GM12878 (cell line): ENCODE data around the gene ATG4B. TPM values are rescaled to one million over a fixed set of nuclear protein-coding genes. Genes with fewer than 3 reads are reported as not detected.

Experiments
- ATAC-seq: fragments of 200-7000 bp; cut with Tn5 transposase; 3 replicates; pipeline ENCODE4 v1.9.1; 2020; ENCODE audit warnings: mild to moderate bottlenecking, moderate library complexity
- BruUV-seq: library from RNA; stranded (reverse); fragments of 400-500 nt; replicated peaks from 2 replicates; lab custom pipeline; 2021; lab: Mats Ljungman, UMichigan
- CTCF ChIA-PET: fragments of 300-600 bp; sonication (Branson Sonifier 250); formaldehyde crosslinking; extraction: SDS; loops from one replicate; lab custom pipeline; 2021; ENCODE audit warnings: inconsistent platforms; lab: Yijun Ruan, JAX
- POLR2A ChIA-PET: fragments of 350-600 bp; formaldehyde crosslinking; extraction: SDS; loops from one replicate; lab custom pipeline; 2021; ENCODE audit warnings: inconsistent platforms; lab: Charles Lee
- RAD21 ChIA-PET: fragments of 300-600 bp; sonication (Branson Sonifier 250); formaldehyde crosslinking; loops from one replicate; lab custom pipeline; 2023; ENCODE audit warnings: antibody characterized with exemption; ENCODE audit not compliant: unreplicated experiment; lab: Charles Lee
- SMC1A ChIA-PET: fragments of 300-600 bp; sonication (Branson Sonifier 250); formaldehyde crosslinking; loops from one replicate; lab custom pipeline; 2023; ENCODE audit not compliant: unreplicated experiment, uncharacterized antibody; lab: Charles Lee
- DNase-seq: peaks from one replicate; pipeline ENCODE4 v3.0.0-alpha.2; 2011; ENCODE audit warnings: low read depth, low spot score
- FAIRE-seq: peaks from 3 replicates; lab custom pipeline; 2011; peaks lifted over from hg19 to GRCh38; lab: Jason Lieb, UNC
- H2AFZ ChIP-seq: 2 replicates; pipeline ENCODE4 v1.6.0; 2011; ENCODE audit warnings: low read depth, low read length, control low read depth; ENCODE audit not compliant: control insufficient read depth
- H3K27ac ChIP-seq: 2 replicates; pipeline ENCODE4 v1.5.1; 2011; ENCODE audit warnings: control low read depth; ENCODE audit not compliant: control insufficient read depth, insufficient read depth
- H3K27me3 ChIP-seq, 2 experiments: replicated peaks in 1 of 2; 2 replicates each; pipeline versions ENCODE4 v1.6.0 to v1.6.1; 2011; ENCODE audit warnings: low read length in 1 of 2; ENCODE audit not compliant: control insufficient read depth in 2 of 2, insufficient read depth in 2 of 2
- H3K36me3 ChIP-seq, 2 experiments: 2 replicates each; pipeline ENCODE4 v1.5.1; 2011; ENCODE audit warnings: low read length in 1 of 2; ENCODE audit not compliant: control insufficient read depth in 2 of 2, insufficient read depth in 2 of 2
- H3K4me1 ChIP-seq: 2 replicates; pipeline ENCODE4 v1.6.1; 2011; ENCODE audit warnings: mild to moderate bottlenecking, low read length, moderate library complexity, mixed read lengths; ENCODE audit not compliant: control insufficient read depth, insufficient read depth
- H3K4me2 ChIP-seq: 2 replicates; pipeline ENCODE4 v1.6.0; 2011; ENCODE audit warnings: control low read depth; ENCODE audit not compliant: control insufficient read depth, insufficient read depth
- H3K4me3 ChIP-seq: fragments of 200-600 bp; sonication (generic); 2 replicates; pipeline ENCODE4 v1.5.1; 2016
- H3K79me2 ChIP-seq: 2 replicates; pipeline ENCODE4 v1.6.0; 2011; ENCODE audit warnings: low read length; ENCODE audit not compliant: control insufficient read depth, insufficient read depth
- H3K9ac ChIP-seq: 2 replicates; pipeline ENCODE4 v1.8.0; 2011; ENCODE audit warnings: low read length, control low read depth, mixed read lengths; ENCODE audit not compliant: control insufficient read depth, insufficient read depth
- H3K9me3 ChIP-seq: replicated peaks from 3 replicates; pipeline ENCODE4 v1.5.1; 2011; ENCODE audit warnings: mild to moderate bottlenecking, low read length; ENCODE audit not compliant: control insufficient read depth, insufficient read depth
- H4K20me1 ChIP-seq: 2 replicates; pipeline ENCODE4 v1.6.0; 2011; ENCODE audit not compliant: control insufficient read depth, insufficient read depth
- ATF3 ChIP-seq: IDR thresholded peaks from 2 replicates; pipeline ENCODE4 v1.6.1; 2011; ENCODE audit warnings: low read depth, mild to moderate bottlenecking, low read length, moderate library complexity, borderline replicate concordance; ENCODE audit errors: extremely low read depth
- CEBPB ChIP-seq, 2 experiments: fragments of 150-350 bp in 1 of 2; IDR thresholded peaks; 2 replicates each; pipeline ENCODE4 v1.6.1; 2012 to 2014; ENCODE audit warnings: low read depth in 2 of 2, low read length in 2 of 2, borderline replicate concordance in 1 of 2, inconsistent platforms in 1 of 2
- CHD2 ChIP-seq: IDR thresholded peaks from 2 replicates; pipeline ENCODE4 v1.6.1; 2011; ENCODE audit warnings: low read depth, low read length, improper control_type of control experiment, borderline replicate concordance
- DPF2 ChIP-seq: fragments of 450-650 bp; IDR thresholded peaks from 2 replicates; pipeline ENCODE4 v1.6.1; 2017; ENCODE audit warnings: mild to moderate bottlenecking
- ETV6 ChIP-seq, 2 experiments: fragments of 450-650 bp in 1 of 2; IDR thresholded peaks in 1 of 2; conservative IDR thresholded peaks in 1 of 2; 2 replicates each; pipeline ENCODE4 v1.6.1; 2014; ENCODE audit warnings: antibody characterized with exemption in 1 of 2, borderline replicate concordance in 1 of 2, low read depth in 1 of 2, mild to moderate bottlenecking in 1 of 2, moderate library complexity in 1 of 2
- FOXK2 ChIP-seq: fragments of 450-650 bp; IDR thresholded peaks from 2 replicates; pipeline ENCODE4 v1.6.1; 2017; ENCODE audit warnings: mild to moderate bottlenecking, moderate library complexity
- FOXM1 ChIP-seq: IDR thresholded peaks from 2 replicates; pipeline ENCODE4 v1.6.1; 2012; ENCODE audit warnings: low read depth, mild to moderate bottlenecking, inconsistent platforms, low read length, moderate library complexity
- HDGF ChIP-seq: fragments of 450-650 bp; IDR thresholded peaks from 2 replicates; pipeline ENCODE4 v1.6.1; 2016; ENCODE audit warnings: antibody characterized with exemption
- JUND ChIP-seq: IDR thresholded peaks from 2 replicates; pipeline ENCODE4 v1.6.1; 2012; ENCODE audit warnings: low read depth, mild to moderate bottlenecking, low read length, improper control_type of control experiment, moderate library complexity
- MTA2 ChIP-seq: fragments of 450-650 bp; IDR thresholded peaks from 2 replicates; pipeline ENCODE4 v1.6.1; 2016; ENCODE audit warnings: low read depth, mild to moderate bottlenecking, moderate library complexity
- MTA3 ChIP-seq: IDR thresholded peaks from 2 replicates; pipeline ENCODE4 v1.6.1; 2012; ENCODE audit warnings: low read length, inconsistent platforms, borderline replicate concordance
- NR2F1 ChIP-seq: fragments of 450-650 bp; conservative IDR thresholded peaks from 2 replicates; pipeline ENCODE4 v1.6.1; 2017; ENCODE audit warnings: mild to moderate bottlenecking
- POU2F2 ChIP-seq: IDR thresholded peaks from 3 replicates; pipeline ENCODE4 v1.6.1; 2011; ENCODE audit warnings: low read depth, mild to moderate bottlenecking, low read length, borderline replicate concordance
- RAD21 ChIP-seq: IDR thresholded peaks from 2 replicates; pipeline ENCODE4 v1.6.1; 2011; ENCODE audit warnings: mild to moderate bottlenecking, low read depth, low read length, moderate library complexity; ENCODE audit not compliant: insufficient read depth
- RFX5 ChIP-seq: IDR thresholded peaks from 2 replicates; pipeline ENCODE4 v1.6.1; 2011; ENCODE audit warnings: low read depth, low read length, improper control_type of control experiment
- TBL1XR1 ChIP-seq: IDR thresholded peaks from 2 replicates; pipeline ENCODE4 v1.6.1; 2012; ENCODE audit warnings: low read depth, low read length, improper control_type of control experiment
- TCF12 ChIP-seq: IDR thresholded peaks from 2 replicates; pipeline ENCODE4 v1.6.1; 2011; ENCODE audit warnings: low read depth, mild to moderate bottlenecking, low read length
- TCF7 ChIP-seq: IDR thresholded peaks from 2 replicates; pipeline ENCODE4 v1.6.1; 2014; ENCODE audit warnings: antibody characterized with exemption, borderline replicate concordance
- ZBED1 ChIP-seq: IDR thresholded peaks from 2 replicates; pipeline ENCODE4 v1.6.1; 2016; ENCODE audit warnings: borderline replicate concordance
- ZZZ3 ChIP-seq: IDR thresholded peaks from 2 replicates; pipeline ENCODE4 v1.6.1; 2011; ENCODE audit warnings: low read depth; ENCODE audit not compliant: control insufficient read depth, insufficient read length
- WGBS: methylation state at CpG from one replicate; pipeline ENCODE4 v1.1.6; 2016; ENCODE audit warnings: low lambda C conversion rate; ENCODE audit not compliant: insufficient replicate concordance, insufficient coverage; ENCODE audit errors: missing lambda C conversion rate; 5-methylcytosine and 5-hydroxymethylcytosine counted together
- in situ Hi-C: fragments of 300-500 bp; cut with MboI; formaldehyde crosslinking; loops from 9 replicates; pipeline ENCODE4 v1.14.3; 2018; ENCODE audit warnings: mixed read lengths
- intact Hi-C: fragments of 100-400 bp; cut with micrococcal nuclease; formaldehyde crosslinking; loops from one replicate; pipeline ENCODE4 v1.14.2; 2022; ENCODE audit not compliant: unreplicated experiment
- polyA plus RNA-seq, 11 experiments: library from polyadenylated mRNA; depleted of rRNA in 4 of 11; unstranded in 6 of 11; stranded (reverse) in 5 of 11; fragments of >200 nt; fragmentation: Nextera tagmentation in 4 of 11; fragmentation: Illumina TruSeq in 1 of 11; extraction: Ambion mirVana in 4 of 11; extraction: Trizol in 1 of 11; gene quantifications; 1 replicate in 1 of 11; 2 replicates in 10 of 11; pipeline versions ENCODE4 v1.2.1 to v1.2.3, GENCODE V29; 2011 to 2016; ENCODE audit warnings: inconsistent platforms in 2 of 11, missing spikeins in 2 of 11, low read depth in 1 of 11
- total RNA-seq, 4 experiments: library from RNA; depleted of rRNA in 3 of 4; stranded (reverse); fragments of >200 nt in 3 of 4; fragmentation: Illumina TruSeq in 1 of 4; extraction: Trizol in 1 of 4; gene quantifications; 2 replicates each; pipeline versions ENCODE4 v1.2.1 to v1.2.3, GENCODE V29; 2013 to 2021

The ATG4B gene
- total and polyA plus RNA-seq, 10 of the 15 experiments (the other 5 are each of a cell fraction or from before 2014, with no cell fraction given) = 5.8 to 84.1 (median 64.9) TPM

- H3K9me3 ChIP-seq = no peaks in the 10 kb centered on the region
- H3K27me3 ChIP-seq = no peaks in the 10 kb centered on the region
- DNase-seq (no peak), FAIRE-seq (no peak), ATAC-seq (no peak)
- peaks cover 31% of the 10 kb centered on the region for H3K79me2 ChIP-seq
- POLR2A ChIA-PET = no interaction called here
- no peak for TF ChIP-seq ZZZ3
- TF ChIP-seq RFX5 = no peak
- TF ChIP-seq MTA2 = no peak
- TF ChIP-seq TCF12 = no peak
- CTCF ChIA-PET = no interaction called here
- SMC1A ChIA-PET = no interaction called here
- intact Hi-C loops (loop anchor here (10.0 kb wide), 1 partner anchor 260 kb away; the partner anchor contains the start of gene FARP2), in situ Hi-C loops (no loop called here)
- H4K20me1 ChIP-seq = no peaks in the 10 kb centered on the region
- no peak overlapping the region for H3K4me3 ChIP-seq
- no peak overlapping the region for H3K27ac ChIP-seq
- BruUV-seq = no TSS peak
- WGBS = 86% methylated on average over 11 of the region's 11 CpGs
- RAD21 ChIA-PET = no interaction called here
- H3K36me3 ChIP-seq = peaks cover 4 to 8% of the 10 kb centered on the region in 2 experiments
- H3K9ac ChIP-seq = no peak overlapping the region
- H3K4me2 ChIP-seq = no peak overlapping the region
- H2AFZ ChIP-seq = no peak overlapping the region
- peaks cover 9% of the 10 kb centered on the region for H3K4me1 ChIP-seq
These were observed 22.5 kb upstream of the ATG4B start for GRCh38 chr2:241615041-241615440.

DNA sequence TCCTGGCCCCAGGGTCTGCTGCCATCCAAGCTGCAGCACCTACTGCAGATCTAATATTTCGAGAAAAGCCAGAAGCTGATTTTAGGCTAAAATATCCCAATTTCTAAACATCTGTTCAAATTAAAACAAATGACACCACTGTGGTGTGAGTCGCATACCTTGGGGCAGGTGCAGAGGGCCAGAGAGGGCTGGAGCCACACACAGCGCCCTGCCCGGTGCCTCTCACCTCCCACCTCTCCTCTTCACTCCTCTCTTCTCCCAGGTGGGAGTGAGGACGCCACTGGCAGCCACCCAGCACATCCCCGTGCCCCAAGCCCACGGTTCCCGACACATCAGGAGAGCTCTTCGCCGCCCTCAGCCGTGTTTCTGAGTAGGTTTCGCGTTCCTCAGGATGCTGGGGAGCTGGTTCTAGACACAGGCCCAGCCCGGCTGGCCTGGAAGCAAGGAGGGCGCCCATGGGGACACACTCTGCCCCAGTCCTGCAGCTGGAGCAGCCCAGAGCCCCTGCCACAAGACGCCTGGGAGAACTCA, 21.9 kb upstream of the ATG4B start:
- ChIA-PET POLR2A (no interaction called here), CTCF (no interaction called here), SMC1A (no interaction called here), RAD21 (no interaction called here)
- no peak overlapping the region for H2AFZ ChIP-seq
- BruUV-seq = no TSS peak
- H3K36me3 ChIP-seq = peaks cover 4 to 8% of the 10 kb centered on the region in 2 experiments
- intact Hi-C loops = loop anchor here (10.0 kb wide), 1 partner anchor 261 kb away; the partner anchor contains the start of gene FARP2
- peaks cover 29% of the 10 kb centered on the region for H3K79me2 ChIP-seq
- no peak overlapping the region for H3K9ac ChIP-seq
- FAIRE-seq = no peak
- peaks cover 9% of the 10 kb centered on the region for H3K4me1 ChIP-seq
- no peak overlapping the region for H3K4me2 ChIP-seq
- ATAC-seq = no peak
- in situ Hi-C loops = no loop called here
- H3K27ac ChIP-seq = no peak overlapping the region
- DNase-seq = no peak
- H3K4me3 ChIP-seq = no peak overlapping the region
- 86% methylated on average over 12 of the region's 16 CpGs for WGBS
- H3K27me3 ChIP-seq = no peaks in the 10 kb centered on the region
- no peaks in the 10 kb centered on the region for H4K20me1 ChIP-seq
- no peaks in the 10 kb centered on the region for H3K9me3 ChIP-seq
- TF ChIP-seq HDGF = no peak
- no peak for TF ChIP-seq ETV6 (conservative IDR thresholded peaks at IDR 0.05 in 1 of 2, IDR thresholded peaks at IDR 0.05 in 1 of 2; ENCODE audit: borderline replicate concordance in 1 of 2, low read depth in 1 of 2)
- TF ChIP-seq NR2F1 = no peak
- TF ChIP-seq FOXM1 = no peak
- TF ChIP-seq ATF3 = no peak
- no peak for TF ChIP-seq TCF7
- no peak for TF ChIP-seq ZBED1
- no peak for TF ChIP-seq CHD2
- TF ChIP-seq MTA3 = no peak
- no peak for TF ChIP-seq DPF2
- no peak for TF ChIP-seq RAD21
- TF ChIP-seq TBL1XR1 = no peak
- no peak for TF ChIP-seq CEBPB (IDR thresholded peaks at IDR 0.05; ENCODE audit: borderline replicate concordance in 1 of 2, low read depth in 2 of 2, low read length in 2 of 2)
- TF ChIP-seq JUND = no peak
- no peak for TF ChIP-seq FOXK2
- TF ChIP-seq POU2F2 = no peak
